ENCODE measurements around the gene UNC5A. TPM values are rescaled to one million over a fixed set of nuclear protein-coding genes. Genes with fewer than 3 reads are reported as not detected.

UNC5A gene
- total RNA-seq, 4 donors from 2014 or later = 0.48 TPM; not detected in 3

DNA sequence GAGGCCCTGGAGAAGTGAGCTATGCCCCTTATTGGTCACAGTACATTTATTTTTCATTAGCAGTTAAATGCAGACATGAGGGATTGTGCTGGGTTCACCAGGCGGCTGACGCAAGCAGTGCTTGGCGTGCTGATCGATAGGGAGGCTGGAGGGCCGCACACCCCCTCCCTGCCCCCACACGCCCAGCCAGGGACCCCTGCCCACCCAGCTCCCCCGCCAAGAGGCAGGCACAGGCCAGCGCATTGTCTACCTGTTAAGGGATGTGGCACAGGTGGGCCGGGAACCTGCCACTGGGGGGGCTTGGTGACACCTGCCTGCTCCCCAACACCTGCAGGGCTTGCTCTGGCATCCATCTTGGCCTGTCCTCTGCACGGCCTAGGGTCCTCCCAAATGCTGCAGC, 49.6 kb downstream of the UNC5A start:
- intact Hi-C loops (cut with DNase I; ENCODE audit: low total_unique reads) = no loop called here
- Histone ChIP-seq H3K9me3 (no peaks in the 10 kb centered on the region), H3K4me1 (no peaks in the 10 kb centered on the region), H3K4me3 (no peak overlapping the region), H3K36me3 (no peaks in the 10 kb centered on the region), H3K27me3 (no peaks in the 10 kb centered on the region), H3K27ac (no peak overlapping the region)
- TF ChIP-seq, protein P1, sequence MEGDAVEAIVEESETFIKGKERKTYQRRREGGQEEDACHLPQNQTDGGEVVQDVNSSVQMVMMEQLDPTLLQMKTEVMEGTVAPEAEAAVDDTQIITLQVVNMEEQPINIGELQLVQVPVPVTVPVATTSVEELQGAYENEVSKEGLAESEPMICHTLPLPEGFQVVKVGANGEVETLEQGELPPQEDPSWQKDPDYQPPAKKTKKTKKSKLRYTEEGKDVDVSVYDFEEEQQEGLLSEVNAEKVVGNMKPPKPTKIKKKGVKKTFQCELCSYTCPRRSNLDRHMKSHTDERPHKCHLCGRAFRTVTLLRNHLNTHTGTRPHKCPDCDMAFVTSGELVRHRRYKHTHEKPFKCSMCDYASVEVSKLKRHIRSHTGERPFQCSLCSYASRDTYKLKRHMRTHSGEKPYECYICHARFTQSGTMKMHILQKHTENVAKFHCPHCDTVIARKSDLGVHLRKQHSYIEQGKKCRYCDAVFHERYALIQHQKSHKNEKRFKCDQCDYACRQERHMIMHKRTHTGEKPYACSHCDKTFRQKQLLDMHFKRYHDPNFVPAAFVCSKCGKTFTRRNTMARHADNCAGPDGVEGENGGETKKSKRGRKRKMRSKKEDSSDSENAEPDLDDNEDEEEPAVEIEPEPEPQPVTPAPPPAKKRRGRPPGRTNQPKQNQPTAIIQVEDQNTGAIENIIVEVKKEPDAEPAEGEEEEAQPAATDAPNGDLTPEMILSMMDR (IDR thresholded peaks at IDR 0.05) = no peak
- TF ChIP-seq POLR2A (IDR thresholded peaks at IDR 0.05) = no peak
- DNase-seq = no peak

DNA sequence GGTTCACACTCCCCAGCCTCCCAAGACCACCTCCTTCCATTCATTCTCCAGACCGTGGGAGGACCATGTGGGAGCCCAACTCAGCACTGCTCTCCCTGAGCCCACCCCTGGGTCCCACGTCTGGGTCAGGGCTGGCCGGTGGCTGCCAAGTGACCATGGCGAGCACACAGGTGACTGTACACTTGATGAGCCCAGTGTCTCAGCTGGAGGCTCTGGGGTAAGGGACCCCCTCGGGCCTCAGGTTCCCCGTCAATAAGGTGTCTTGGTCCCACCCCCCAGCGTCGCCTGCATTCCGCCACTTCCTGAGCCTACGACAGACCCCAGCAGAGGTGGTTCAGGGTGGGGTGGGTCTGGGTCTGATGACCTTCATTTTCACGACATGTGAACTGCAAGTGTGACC, 50.0 kb downstream of the UNC5A start:
- Histone ChIP-seq H3K9me3 (no peaks in the 10 kb centered on the region), H3K27me3 (no peaks in the 10 kb centered on the region), H3K27ac (no peak overlapping the region), H3K36me3 (no peaks in the 10 kb centered on the region), H3K4me3 (no peak overlapping the region), H3K4me1 (no peaks in the 10 kb centered on the region)
- DNase-seq = no peak
- no peak for TF ChIP-seq POLR2A (IDR thresholded peaks at IDR 0.05)
- TF ChIP-seq, protein P1 (IDR thresholded peaks at IDR 0.05) = no peak
- intact Hi-C loops (cut with DNase I; ENCODE audit: low total_unique reads) = no loop called here

DNA sequence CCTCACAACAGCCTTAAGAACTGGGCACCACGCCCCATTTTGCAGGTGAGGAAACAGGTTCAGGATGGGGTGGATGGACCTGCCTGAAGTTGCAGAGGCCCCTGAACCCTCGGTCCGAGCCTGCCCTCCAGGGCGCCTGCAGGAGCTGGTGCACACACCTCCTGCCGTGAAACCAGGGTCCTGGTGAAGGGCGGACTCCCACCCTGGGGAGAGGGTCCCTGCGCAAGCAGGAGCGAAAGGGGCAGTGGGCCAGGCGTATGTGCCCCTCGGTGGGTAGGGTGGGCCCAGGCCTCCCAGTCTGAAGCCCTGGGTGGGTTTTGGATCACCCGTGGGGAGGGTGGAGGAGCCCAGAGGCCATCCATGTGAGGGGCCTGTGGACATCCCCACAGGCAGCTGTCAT, 50.9 kb downstream of the UNC5A start:
- no peaks in the 10 kb centered on the region for H3K27me3 ChIP-seq
- intact Hi-C loops (cut with DNase I; ENCODE audit: low total_unique reads) = no loop called here
- H3K36me3 ChIP-seq = no peaks in the 10 kb centered on the region
- DNase-seq = no peak
- TF ChIP-seq, protein P1 (IDR thresholded peaks at IDR 0.05) = no peak
- no peak for TF ChIP-seq POLR2A (IDR thresholded peaks at IDR 0.05)
- H3K27ac ChIP-seq = no peak overlapping the region
- H3K4me1 ChIP-seq = no peaks in the 10 kb centered on the region
- H3K4me3 ChIP-seq = no peak overlapping the region
- H3K9me3 ChIP-seq = no peaks in the 10 kb centered on the region

DNA sequence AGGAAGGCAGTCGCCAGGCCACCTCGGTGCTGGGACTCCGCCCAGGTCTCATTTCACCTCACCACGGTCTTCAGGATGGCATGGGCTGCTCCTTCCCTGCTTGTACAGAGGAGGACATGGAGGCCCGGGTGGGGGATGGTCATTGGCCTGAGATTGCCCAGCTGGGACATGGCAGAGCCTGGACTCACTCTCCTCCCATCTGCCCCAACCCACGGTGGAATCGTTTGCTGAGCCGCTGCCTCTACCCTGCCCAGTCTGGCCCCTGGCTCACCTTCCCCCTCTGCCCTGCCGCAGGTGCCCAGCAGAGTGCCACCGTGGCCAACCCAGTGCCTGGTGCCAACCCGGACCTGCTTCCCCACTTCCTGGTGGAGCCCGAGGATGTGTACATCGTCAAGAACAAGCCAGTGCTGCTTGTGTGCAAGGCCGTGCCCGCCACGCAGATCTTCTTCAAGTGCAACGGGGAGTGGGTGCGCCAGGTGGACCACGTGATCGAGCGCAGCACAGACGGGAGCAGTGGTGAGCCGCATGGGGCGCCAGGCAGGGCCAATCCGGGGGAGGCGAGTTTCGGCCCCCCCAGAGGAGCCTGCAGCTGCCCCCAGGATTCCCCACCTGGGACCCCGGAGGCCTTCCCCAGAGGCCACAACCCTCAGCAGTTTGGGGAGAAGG, 52.1 kb downstream of the UNC5A start:
- Histone ChIP-seq H3K27me3 (no peaks in the 10 kb centered on the region), H3K27ac (no peak overlapping the region), H3K4me3 (no peak overlapping the region), H3K36me3 (no peaks in the 10 kb centered on the region), H3K4me1 (no peaks in the 10 kb centered on the region), H3K9me3 (no peaks in the 10 kb centered on the region)
- no peak for DNase-seq
- TF ChIP-seq, protein P1 (IDR thresholded peaks at IDR 0.05) = no peak
- TF ChIP-seq POLR2A (IDR thresholded peaks at IDR 0.05) = no peak
- intact Hi-C loops (cut with DNase I; ENCODE audit: low total_unique reads) = no loop called here

DNA sequence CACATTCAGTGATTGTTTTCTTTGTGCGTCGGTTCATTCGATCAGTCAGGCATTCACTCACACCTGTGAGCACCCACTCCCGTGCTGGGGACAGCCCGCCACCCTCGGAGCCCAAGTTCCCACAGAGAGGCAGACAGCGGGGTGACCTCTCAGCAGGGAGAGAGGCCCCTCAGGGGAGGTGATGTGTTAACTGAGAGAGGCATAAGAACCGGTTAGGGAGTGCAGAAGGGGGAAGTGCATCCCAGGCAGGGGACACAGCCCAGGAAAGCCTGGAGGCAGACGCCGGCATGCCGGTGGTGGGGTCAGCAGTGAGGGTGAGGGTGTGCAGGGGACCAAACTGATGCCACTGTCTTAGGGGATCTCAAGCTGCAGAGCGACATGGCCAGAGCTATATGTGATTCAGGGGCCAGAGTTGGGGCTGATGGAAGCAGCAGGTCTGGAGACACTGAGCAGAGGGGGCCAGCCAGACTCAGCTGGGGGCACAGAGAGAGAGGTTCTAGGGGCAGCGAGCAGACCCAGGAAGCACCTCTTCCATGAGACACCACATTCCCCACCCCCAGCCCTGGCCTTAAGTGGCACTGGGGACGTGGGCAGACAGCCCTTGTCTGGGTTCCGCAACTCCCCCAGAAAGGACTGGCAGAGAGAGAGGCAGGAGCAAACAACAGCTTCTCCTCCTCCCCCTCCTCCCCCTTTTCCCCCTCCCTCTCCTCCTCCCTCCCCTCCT, 52.8 kb downstream of the UNC5A start:
- no peaks in the 10 kb centered on the region for H3K9me3 ChIP-seq
- no peak for DNase-seq
- TF ChIP-seq, protein P1 (IDR thresholded peaks at IDR 0.05) = no peak
- TF ChIP-seq POLR2A (IDR thresholded peaks at IDR 0.05) = no peak

More for the DNA sequence above, 52.8 kb downstream of the UNC5A start:
- no peaks in the 10 kb centered on the region for H3K27me3 ChIP-seq
- no peak overlapping the region for H3K27ac ChIP-seq
- no peaks in the 10 kb centered on the region for H3K4me1 ChIP-seq
- no peak overlapping the region for H3K4me3 ChIP-seq
- intact Hi-C loops (cut with DNase I; ENCODE audit: low total_unique reads) = no loop called here
- no peaks in the 10 kb centered on the region for H3K36me3 ChIP-seq

All from uterus (tissue), 4 donors.